Nucleus accumbens (tissue), 56 donors: ENCODE results near the gene TMEM135.
A peak's percentile ranks its signal among the peaks of the same experiment; 100 is the strongest.
"Not testable (repeated sequence)": the region's sequence is repeated elsewhere in the genome, so short reads cannot be mapped to it uniquely, and the experiment has no call there.

Experiments used
- DNase-seq, 56 donors: peaks; one replicate each; lab custom pipeline; 2025; lab: John Stamatoyannopoulos, UW

TMEM135 gene

DNA sequence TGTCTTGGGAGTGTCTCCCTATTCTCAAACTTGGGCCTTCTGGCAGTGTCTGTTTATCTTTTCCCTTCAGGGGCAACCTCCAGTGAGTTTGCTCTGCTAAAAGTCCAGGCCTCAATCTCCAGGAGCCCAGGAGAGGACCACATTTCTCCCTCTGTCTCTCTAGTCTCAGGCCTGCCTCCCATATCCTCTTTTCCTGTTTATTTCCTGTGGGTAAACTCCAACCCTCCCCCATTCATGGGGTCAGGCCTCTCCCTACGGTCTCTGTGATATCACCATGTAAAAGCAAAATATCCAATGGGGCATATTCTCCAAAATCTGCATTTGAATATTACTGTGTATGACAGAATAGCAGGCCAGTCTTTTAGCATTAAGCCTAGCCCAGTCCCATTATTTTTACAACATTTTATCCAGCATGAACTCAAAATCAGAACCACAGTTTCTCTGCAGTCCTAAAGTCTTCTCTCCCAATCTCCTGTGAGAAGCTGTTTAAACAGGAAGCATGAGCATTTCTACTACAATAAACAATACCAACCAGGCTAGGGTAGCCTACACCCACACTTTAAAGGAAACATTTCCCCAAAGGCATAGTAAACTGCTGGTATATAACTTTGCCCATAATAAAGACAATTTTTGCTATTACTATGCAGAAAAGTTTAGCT, 18.0 kb upstream of the TMEM135 start:
- DNase-seq = no peak

DNA sequence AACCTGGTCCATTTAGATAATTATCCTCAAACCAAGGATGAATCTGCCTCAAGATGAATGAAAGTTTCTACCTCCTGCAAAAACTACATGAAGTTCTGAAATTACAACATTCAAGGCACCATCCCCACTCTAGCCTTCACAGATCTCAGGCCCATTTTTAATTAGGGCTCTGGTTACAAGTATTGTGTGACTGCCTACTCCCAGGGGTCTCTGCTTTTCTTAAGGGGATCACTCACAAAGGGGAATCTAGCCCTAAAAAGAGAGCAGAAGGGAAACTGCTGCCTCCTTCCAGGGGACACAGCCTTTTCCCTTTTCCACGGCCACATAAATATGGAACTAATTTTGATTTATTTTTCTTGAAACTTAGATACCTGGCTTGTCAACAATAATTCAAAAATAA, 17.4 kb upstream of the TMEM135 start:
- no peak for DNase-seq

DNA sequence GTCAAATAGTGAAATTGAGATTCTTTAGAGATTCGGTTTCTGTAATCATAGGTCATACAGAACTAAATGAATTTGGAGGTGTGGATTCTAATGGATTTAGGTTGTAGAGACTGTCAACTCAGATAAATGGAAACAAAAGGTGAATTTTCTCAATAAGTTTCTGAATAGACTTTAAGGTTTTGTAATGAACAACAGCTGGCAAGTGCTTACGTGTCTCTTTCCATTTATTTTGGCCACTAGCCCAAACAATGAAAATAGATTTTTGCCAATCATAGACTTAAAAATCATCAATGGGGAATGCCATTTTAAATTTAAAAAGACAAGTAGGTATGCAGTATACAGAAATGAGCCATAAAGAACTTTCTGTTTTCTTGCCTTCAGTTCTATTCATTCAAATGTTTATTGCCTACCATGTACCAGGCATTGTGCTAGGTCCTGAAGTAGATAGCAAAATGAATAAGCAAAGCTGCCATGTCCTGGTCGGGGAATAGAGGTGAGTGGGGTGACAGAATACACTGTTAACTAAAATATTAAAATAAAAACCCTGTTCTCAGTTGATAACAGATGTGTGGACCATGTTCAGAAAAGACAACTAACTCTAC, 16.9 kb upstream of the TMEM135 start:
- no peak for DNase-seq

DNA sequence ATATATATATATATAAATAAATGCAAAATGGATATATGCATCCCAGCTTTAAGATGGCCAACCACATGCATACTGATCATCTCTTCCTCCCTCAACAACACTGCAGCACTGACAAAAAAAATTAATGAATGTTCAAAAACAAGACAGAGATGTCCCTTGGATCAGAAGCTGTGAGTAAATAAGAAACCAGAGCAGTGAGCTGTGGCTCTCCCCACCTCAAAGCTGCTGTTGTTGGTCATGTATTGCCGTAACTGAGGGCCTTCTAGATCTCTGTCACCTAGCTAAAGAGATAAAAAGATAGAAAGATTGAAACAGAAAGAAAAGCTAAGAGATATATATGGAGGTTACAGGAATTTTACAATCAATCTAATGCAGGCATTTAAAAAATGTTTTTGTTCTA, 15.5 kb upstream of the TMEM135 start:
- no peak for DNase-seq

DNA sequence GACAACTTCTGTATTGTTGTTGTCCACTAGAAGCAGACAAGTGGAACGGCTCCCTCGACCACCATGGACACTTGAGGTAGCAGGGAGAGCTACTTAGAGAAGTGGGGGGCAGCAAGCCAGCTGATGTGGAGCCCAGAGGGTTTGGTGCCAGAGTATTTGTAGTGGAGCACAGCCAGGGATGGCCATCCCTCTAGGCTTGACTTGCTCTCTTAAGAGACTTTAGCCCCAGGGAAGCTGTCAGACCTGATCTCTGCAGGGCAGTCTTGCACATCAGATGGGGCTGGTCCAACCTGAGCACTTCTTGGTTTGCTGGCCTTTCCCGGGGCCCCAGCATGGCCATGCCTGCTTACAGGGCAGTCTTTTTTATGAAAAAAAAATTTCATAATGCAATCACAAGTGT, 15.0 kb upstream of the TMEM135 start:
- no peak for DNase-seq

DNA sequence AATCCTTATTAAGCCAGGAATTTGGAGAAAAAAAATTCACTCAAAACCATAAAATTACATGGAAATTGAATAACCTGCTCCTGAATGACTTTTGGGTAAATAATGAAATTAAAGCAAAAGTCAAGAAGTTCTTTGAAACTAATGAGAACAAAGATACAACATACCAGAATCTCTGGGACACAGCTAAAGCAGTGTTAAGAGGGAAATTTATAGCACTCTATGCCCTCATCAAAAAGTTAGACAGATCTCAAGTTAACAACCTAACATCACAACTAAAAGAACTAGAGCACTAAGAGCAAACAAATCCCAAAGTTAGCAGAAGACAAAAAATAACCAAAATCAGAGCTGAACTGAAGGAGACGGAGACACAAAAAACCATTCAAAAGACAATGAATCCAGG, 11.3 kb upstream of the TMEM135 start:
- not testable (repeated sequence) for DNase-seq

DNA sequence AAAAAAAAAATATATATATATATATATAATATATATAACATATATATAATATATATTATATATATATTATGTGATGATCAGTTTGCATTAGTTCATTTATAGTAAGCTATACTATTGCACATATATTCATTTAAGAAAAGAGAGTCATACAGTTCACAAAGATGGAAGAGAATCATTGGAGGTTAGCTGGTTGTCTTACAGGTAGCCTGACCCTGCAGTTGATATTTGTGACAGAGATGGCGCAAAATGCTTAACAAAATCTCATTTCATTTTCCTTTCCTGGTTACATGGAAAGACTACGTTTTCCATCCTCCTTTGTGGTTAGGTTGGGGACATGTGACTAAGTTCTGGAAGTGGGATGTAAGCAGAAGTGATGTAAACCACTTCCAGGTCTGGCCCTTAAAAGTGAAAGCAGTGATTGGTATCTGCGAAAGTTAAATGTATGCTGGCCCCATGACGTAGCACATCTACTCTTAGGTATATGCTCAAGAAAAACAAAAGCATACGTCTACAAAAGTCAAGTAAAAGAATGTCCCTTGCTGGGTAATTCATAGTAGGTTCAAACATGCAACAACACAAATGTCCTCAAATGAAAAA, 7.2 kb upstream of the TMEM135 start:
- no peak for DNase-seq

DNA sequence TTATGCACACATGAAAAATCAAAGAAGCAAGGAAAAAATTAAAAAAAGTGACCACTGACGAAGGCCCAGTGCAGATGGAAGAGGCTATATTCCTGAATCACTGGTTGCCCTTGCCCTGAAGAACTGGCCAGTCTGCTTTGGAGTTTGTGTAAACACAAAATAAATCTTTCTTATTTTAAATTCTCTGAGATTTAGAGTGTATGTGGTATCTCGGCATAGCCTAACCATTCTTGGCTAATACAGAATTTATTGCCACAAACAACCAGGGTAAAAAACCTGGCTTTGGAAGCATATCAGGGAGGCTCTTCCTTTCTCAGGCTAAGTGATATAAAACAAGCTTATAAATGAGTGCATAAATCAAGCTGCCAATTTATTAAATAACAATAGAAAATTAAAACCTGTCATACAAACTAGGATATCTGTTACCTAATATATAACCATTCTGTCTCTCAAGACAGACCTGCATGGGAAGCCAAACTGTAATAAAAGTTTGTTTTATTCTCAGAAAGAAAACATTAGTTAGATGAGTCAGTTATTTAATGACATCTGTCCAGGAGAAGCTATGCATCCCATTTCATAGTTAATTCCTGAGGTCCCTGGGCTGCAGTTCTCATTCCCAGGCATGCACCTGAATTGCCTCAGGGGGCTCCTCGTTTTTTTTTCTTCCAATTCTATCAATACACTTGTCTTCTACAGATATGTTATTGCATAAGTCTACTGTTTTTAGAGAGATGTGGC, 6.1 kb upstream of the TMEM135 start:
- DNase-seq = no peak

DNA sequence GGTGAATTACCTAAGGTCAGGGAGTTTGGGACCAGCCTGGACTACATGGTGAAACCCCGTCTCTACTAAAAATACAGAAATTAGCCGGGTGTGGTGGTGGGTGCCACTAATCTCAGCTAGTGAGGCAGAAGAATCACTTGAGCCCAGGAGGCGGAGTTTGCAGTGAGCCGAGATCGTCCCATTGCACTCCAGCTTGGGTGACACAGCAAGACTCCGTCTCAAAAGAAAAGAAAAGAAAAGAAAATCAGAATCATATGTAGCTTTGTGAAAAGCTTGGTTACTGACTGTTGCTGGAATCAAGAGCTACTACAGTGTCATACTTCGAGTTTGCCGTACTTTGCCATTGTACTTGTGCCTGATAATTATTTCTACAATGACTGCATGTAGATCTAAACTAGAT, 4.2 kb upstream of the TMEM135 start:
- no peak for DNase-seq

DNA sequence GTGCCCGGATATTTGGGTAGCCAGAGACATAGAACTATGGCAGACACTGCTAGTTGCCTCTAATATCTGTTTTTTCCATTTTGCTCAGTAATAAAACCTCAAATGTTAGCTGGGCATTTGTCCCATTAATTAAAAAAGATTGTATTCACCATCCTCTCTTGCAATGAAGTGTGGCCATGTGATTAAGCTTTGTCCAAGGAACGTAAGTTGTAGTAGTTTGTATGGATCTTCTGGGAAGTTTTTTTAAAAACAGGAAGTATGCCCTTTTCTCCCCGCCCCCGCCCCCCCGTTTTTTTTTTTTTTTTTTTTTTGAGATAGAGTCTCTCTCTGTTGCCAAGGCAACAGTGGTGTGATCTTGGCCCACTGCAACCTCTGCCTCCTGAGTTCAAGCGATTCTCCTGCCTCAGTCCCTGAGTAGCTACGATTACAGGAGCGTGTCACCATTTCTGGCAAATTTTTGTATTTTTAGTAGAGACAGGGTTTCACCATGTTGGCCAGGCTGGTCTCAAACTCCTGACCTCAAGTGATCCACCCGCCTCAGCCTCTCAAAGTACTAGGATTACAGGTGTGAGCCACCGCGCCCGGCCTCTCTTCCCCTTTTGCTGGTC, 1.7 kb upstream of the TMEM135 start:
- no peak for DNase-seq

DNA sequence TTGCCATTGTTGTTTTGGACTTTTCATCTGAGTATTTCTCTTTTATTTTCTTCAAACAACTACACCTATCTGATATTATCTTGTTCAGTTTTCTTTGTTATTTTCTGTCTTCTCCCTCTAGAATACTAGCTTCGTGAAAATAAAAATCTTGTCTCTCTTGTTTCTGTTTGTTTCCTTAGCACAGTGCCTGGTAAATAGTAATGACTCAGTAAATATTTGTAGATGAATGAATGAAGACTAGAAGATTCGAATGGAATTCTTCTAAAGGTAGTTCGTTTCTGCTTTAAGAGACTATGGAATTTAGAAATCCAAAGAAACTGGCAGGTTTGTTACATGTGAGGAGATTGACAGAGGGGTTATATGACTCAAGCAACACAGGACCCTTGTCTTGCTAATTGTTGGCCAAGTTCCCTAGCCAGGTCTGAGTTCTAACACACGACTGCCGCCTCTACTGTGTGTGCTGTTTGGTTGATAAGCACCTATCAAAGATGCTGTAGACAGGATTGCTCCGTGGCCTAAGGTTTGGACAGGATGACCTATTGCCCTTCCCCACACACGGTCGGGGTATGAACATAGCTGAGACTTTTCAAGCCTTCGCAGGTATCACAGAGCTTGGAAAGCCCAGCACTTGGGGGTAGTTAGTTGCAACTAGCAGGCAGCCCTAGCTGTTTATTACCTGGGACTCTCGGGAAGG, 831 bp upstream of the TMEM135 start:
- DNase-seq = peak in 4 of 56 donors; percentile 23 to 60 (median 46)

DNA sequence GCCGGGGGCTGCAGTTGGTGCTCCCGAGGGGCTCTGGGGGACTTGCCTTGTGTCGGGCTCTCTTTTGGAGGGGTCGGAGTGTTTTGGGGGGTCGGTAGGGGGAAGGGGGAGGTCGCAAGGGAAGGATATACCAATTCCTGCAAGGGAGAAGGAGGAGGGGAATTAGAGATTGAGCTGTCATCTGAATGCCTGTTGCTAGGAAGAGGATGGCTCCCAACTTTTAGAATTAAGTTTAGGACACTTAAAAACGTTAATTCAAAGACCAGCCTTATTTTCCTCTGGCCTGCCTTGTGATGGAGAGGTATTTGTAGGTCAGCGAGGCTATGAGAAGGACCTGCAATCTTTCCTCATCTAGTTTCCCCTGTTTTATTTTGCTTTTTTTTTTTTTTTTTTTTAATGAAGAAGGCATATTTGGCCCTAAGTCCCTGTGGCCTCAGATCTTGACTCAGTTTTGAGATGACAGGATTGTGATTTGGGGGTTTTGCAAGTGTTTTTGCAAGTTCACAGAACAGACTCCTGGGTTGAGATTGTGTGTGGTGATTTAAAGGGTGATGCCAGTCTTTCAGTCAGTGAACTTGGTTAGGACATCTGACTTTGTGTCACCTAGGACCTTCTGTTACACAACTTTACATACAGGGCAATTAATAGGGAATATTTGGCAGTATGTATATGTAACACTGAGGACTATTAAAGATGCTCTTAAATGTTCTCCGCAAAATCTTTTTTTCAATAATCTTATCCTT, 672 bp downstream of the TMEM135 start:
- no peak for DNase-seq

DNA sequence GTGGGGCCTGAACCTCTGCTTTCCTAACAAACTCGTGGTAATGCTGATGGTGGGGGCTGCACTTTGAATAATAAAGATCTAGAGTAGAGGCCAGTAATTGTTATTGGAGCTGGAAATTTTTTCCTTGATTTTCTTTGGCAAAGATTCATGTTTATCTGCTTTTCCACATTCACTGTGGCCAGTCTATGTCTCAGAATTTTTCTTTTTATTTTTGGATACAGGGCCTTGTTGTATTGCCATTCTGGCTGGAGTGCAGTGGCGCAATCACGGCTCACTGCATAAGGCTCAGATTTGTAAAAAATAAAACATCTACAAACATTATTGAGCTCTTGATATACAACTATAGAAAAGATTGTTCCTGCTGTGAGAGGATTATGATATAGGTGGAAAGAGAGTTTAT, 1.6 kb downstream of the TMEM135 start:
- no peak for DNase-seq

DNA sequence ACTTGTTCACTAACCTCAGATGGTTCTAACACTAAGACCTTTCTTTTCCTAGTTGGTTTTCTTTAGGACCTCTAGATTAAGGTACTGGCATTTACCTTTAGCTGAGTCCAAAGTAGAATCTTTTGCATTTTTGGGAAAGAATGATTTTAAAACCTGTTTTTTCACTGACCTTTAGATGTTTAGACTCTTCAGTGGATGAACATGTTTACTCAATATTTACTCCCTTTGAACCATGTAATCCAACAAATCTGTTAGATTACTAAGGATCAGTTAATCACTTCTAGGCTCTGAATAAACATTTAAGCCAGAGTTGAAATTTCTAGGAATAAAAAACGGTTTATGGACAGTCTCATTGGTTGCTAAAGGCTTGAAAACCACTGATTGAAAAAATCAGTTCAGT, 6.2 kb downstream of the TMEM135 start:
- no peak for DNase-seq

DNA sequence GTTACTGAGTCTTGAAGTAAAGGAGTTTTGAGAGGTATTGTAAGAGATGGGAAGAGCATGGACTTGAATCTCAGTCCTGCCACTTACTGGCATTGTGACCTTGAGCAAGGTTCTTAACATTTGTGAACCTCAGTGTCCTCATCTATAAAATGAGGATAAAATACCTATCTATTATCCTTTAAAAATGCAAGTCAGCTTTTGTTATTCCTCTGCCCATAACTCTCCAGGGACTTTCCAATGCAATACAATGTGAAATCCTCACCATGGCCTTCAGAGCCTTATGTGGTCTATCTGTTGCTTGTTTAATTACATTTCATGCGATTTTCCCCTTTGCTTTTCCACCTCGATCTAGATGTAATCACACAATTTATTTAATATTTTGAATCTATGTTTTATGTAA, 9.1 kb downstream of the TMEM135 start:
- DNase-seq = no peak

DNA sequence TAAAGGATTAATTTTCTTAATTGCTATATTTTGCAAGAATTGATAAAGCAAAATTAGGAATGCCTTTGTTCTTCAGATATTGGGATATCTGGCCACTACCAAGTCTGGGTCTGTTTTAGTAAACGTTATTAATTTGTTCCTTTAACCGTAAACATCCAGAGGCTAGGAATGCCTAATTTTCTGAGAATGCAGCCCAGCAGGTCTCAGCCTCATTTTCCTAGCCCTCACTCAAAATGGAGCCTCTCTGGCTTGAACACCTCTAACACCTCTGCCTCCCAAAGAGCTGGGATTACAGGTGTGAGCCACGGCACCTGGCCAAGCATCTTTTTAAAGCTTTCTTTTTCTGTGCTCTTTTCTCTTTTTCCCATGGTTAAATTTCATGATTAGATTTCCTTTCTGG, 18.4 kb downstream of the TMEM135 start:
- DNase-seq = no peak

DNA sequence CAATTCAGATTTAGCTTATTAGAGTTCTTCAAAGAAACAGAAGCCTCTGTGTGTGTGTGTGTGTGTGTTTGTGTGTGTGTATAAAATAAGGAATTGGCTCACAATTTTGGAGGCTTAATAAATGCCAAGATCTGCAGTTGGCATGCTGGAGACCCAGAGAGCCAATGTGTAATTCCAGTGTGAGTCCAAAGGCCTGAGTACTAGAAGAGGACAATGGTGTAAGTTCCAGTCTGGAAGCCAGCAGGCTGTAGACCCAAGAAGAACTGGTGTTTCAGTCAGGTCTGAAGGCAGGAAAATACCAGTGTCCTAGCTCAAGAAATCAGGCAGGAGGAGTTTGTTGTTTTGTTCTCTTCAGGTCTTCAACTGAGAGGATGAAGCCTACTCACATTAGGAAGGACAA, 20.0 kb downstream of the TMEM135 start:
- DNase-seq = no peak

DNA sequence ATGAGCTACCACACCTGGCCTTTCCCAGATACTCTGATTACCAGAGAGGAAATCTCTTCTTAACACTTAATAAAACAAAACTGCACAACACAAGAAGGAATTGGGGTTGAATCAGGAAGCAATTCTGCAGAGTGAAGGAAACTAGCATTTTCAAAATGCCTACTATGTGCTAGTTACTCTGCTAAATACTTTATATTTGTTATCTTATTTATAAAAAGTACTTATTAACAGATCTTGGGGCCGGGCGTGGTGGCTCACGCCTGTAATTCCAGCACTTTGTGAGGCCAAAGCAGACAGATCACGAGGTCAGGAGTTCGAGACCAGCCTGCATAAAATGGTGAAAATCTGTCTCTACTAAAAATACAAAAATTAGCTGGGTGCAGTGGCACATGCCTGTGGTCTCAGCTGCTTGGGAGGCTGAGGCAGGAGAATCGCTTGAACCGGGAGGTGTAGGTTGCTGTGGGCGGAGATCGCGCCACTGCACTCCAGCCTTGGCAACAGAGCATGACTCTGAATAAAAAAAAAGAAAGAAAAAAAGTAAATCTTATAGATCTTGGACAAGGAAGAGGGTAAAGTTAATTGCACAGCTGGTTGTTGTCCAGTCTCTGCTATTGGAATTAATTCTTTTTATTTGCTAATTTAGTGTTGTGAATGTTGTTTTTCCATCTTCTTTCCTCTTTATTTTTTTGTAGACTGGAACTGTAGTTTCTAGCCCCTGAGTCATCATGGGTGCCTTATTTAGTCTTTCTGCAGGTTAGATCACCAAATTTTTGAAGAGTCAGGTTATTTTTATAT, 22.1 kb downstream of the TMEM135 start:
- no peak for DNase-seq

DNA sequence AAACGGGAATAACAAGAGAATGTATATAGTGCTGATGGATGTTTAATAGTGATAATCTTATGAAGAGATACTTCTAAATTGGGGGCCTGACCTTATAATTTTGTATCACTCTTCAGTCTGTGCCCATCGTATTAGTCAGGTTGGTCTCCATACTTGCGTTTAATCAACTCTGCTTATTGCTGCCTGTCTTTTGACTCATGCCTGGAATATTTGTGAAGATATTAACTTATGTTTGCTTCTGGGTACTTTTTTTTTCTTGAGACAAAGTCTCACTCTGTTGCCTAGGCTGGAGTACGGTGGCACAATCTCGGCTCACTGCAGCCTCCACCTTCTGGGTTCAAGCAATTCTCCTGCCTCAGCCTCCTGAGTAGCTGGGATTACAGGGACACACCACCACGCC, 24.0 kb downstream of the TMEM135 start:
- DNase-seq = no peak
